IPS DF 6.9 (cell line): ENCODE data around the gene CHCHD6.

ENCODE experiments used
- DNase-seq: peaks from one replicate; pipeline ENCODE4 v3.0.0-alpha.2; 2013; ENCODE audit warnings: low read depth, low spot score
- H3K27ac ChIP-seq: one replicate; pipeline ENCODE4 v1.5.1; 2013; ENCODE audit warnings: low read length, control low read depth
- H3K27me3 ChIP-seq: 2 replicates; pipeline ENCODE4 v1.6.1; 2013; ENCODE audit warnings: mild to moderate bottlenecking, low read length; ENCODE audit not compliant: control insufficient read depth, insufficient read depth
- H3K36me3 ChIP-seq: 2 replicates; pipeline ENCODE4 v1.6.1; 2013; ENCODE audit warnings: low read length; ENCODE audit not compliant: control insufficient read depth, insufficient read depth
- H3K4me1 ChIP-seq: 2 replicates; pipeline ENCODE4 v1.6.1; 2013; ENCODE audit warnings: low read length; ENCODE audit not compliant: control insufficient read depth, insufficient read depth
- H3K4me3 ChIP-seq: 2 replicates; pipeline ENCODE4 v1.5.1; 2013; ENCODE audit warnings: mild to moderate bottlenecking, low read length
- H3K9me3 ChIP-seq: 2 replicates; pipeline ENCODE4 v1.6.1; 2013; ENCODE audit warnings: low read length, inconsistent platforms; ENCODE audit not compliant: control insufficient read depth, insufficient read depth
- WGBS: extraction: QIAGEN DNeasy Blood & Tissue Kit; methylation state at CpG from one replicate; pipeline ENCODE4 v1.1.7; 2013; ENCODE audit warnings: mixed read lengths, missing lambda C conversion rate; ENCODE audit not compliant: insufficient read length, insufficient coverage; 5-methylcytosine and 5-hydroxymethylcytosine counted together

The CHCHD6 gene

GRCh38 chr3:126951561-126951960 lies 247.5 kb downstream of the CHCHD6 start:
- H3K4me3 ChIP-seq: no peak overlapping the region
- no peaks in the 10 kb centered on the region for H3K27me3 ChIP-seq
- H3K36me3 ChIP-seq: no peaks in the 10 kb centered on the region; the same call in 1 of the 2 replicates
- no peak overlapping the region for H3K27ac ChIP-seq
- no peak for DNase-seq
- H3K9me3 ChIP-seq: no peaks in the 10 kb centered on the region
- no CpG with 5 or more reads among the region's 5 CpGs for WGBS
- H3K4me1 ChIP-seq: no peaks in the 10 kb centered on the region

GRCh38 chr3:126952261-126952982 lies 248.4 kb downstream of the CHCHD6 start:
- H3K4me1 ChIP-seq: no peaks in the 10 kb centered on the region
- no peaks in the 10 kb centered on the region; the same call in 1 of the 2 replicates for H3K36me3 ChIP-seq
- H3K27ac ChIP-seq: no peak overlapping the region
- no peak for DNase-seq
- 100% methylated on average over 2 of the region's 10 CpGs for WGBS
- no peak overlapping the region for H3K4me3 ChIP-seq
- H3K27me3 ChIP-seq: no peaks in the 10 kb centered on the region
- no peaks in the 10 kb centered on the region for H3K9me3 ChIP-seq

GRCh38 chr3:126952983-126953660 lies 249.1 kb downstream of the CHCHD6 start:
- DNase-seq: no peak
- H3K27ac ChIP-seq: no peak overlapping the region
- no peaks in the 10 kb centered on the region for H3K4me1 ChIP-seq
- WGBS: no CpG with 5 or more reads among the region's 12 CpGs
- H3K4me3 ChIP-seq: no peak overlapping the region
- no peaks in the 10 kb centered on the region; the same call in 1 of the 2 replicates for H3K36me3 ChIP-seq
- H3K27me3 ChIP-seq: no peaks in the 10 kb centered on the region
- H3K9me3 ChIP-seq: no peaks in the 10 kb centered on the region

DNA sequence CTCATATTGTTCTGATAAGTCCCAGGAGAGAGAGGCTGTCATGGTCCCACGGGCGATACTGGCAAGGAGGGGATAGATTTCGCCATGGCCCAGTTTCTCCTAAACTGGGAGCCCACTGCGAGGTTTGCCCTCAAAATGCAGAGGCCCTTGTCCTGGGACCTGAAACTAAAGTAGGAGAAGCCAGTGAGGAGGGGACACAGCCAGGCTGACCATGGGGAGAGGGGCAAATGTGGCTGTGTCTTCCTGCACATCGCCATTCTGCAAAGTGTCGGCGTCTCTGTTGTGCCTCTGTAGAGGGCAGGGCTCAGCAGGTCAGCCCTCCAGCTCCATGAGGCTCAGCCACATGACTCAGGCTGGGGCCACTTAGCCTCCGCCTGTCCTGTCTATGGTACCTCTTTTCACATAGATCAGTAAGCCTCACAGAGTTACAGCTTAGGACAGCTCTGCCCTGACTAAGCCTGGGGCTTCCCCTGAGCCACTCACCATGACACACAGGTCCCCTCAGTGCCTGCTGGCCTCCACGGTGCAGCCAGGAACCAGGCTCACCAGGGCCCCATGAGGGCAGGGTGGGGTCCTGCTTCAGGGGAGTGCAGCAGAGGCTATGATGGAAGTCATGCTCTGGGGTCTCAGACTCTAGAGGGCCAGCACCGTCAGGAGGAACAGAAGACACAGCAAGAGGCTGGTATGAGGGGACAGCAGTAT lies 250.3 kb downstream of the CHCHD6 start:
- Histone ChIP-seq H3K36me3 (no peaks in the 10 kb centered on the region; the same call in 1 of the 2 replicates), H3K9me3 (no peaks in the 10 kb centered on the region), H3K27ac (no peak overlapping the region), H3K27me3 (no peaks in the 10 kb centered on the region), H3K4me3 (no peak overlapping the region), H3K4me1 (no peaks in the 10 kb centered on the region)
- no peak for DNase-seq
- no CpG with 5 or more reads among the region's 10 CpGs for WGBS

DNA sequence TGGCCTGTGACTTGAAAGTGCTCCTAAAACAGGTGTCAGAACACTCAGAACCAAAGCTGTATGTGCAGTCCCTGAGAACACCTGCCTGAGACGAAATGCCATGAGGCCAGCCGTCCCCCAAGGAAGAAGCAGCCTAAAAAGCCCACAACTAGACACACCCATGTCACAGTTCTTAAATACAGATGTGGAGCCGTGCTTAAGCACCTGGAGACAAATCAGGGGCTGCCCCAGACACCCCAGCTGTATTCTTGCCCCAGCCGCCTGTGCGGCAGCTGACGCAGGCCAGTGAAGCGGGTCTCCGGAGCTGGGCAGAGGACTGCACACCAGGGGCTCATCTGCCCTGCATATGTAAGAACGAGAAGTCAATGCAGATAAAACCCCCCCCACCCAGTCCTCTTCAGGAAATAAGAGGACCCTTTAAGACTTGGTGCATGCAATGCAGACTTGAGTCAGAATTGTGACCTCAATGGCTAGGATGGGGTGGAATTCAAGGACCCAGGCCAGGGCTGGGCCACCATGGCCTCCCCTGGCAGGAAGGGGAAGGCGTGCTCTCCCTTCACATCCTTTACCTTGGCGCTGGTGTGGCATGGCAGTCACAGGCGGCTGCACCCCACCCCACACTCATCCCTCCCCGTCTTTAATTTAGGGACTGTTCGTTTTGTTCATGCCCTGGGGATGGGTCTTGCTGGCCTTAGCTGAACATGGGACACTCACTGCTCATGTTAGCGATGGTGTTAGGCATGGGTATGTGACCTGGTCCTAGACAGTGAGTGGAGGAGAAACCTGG lies 251.2 kb downstream of the CHCHD6 start:
- H3K27ac ChIP-seq: no peak overlapping the region
- H3K9me3 ChIP-seq: no peaks in the 10 kb centered on the region
- no peaks in the 10 kb centered on the region for H3K27me3 ChIP-seq
- no peak overlapping the region for H3K4me3 ChIP-seq
- WGBS: no CpG with 5 or more reads among the region's 15 CpGs
- DNase-seq: no peak
- no peaks in the 10 kb centered on the region for H3K4me1 ChIP-seq
- H3K36me3 ChIP-seq: no peaks in the 10 kb centered on the region

GRCh38 chr3:126956361-126956760 lies 252.3 kb downstream of the CHCHD6 start:
- no peaks in the 10 kb centered on the region for H3K36me3 ChIP-seq
- no peaks in the 10 kb centered on the region for H3K27me3 ChIP-seq
- H3K27ac ChIP-seq: no peak overlapping the region
- H3K9me3 ChIP-seq: no peaks in the 10 kb centered on the region
- no CpG with 5 or more reads among the region's 8 CpGs for whole genome bisulfite sequencing
- no peaks in the 10 kb centered on the region for H3K4me1 ChIP-seq
- DNase-seq: no peak
- no peak overlapping the region for H3K4me3 ChIP-seq

- Histone ChIP-seq H3K9me3 (no peaks in the 10 kb centered on the region), H3K4me1 (no peaks in the 10 kb centered on the region), H3K36me3 (no peaks in the 10 kb centered on the region), H3K27ac (no peak overlapping the region), H3K4me3 (no peak overlapping the region), H3K27me3 (no peaks in the 10 kb centered on the region)
- DNase-seq: no peak
- no CpG with 5 or more reads among the region's 23 CpGs for WGBS
These were observed 253.0 kb downstream of the CHCHD6 start for GRCh38 chr3:126956866-126957650.

GRCh38 chr3:126957776-126958637 lies 254.0 kb downstream of the CHCHD6 start:
- Histone ChIP-seq H3K27ac (no peak overlapping the region), H3K9me3 (no peaks in the 10 kb centered on the region), H3K36me3 (no peaks in the 10 kb centered on the region), H3K4me1 (no peaks in the 10 kb centered on the region), H3K4me3 (no peak overlapping the region), H3K27me3 (no peaks in the 10 kb centered on the region)
- WGBS: no CpG with 5 or more reads among the region's 14 CpGs
- no peak for DNase-seq

DNA sequence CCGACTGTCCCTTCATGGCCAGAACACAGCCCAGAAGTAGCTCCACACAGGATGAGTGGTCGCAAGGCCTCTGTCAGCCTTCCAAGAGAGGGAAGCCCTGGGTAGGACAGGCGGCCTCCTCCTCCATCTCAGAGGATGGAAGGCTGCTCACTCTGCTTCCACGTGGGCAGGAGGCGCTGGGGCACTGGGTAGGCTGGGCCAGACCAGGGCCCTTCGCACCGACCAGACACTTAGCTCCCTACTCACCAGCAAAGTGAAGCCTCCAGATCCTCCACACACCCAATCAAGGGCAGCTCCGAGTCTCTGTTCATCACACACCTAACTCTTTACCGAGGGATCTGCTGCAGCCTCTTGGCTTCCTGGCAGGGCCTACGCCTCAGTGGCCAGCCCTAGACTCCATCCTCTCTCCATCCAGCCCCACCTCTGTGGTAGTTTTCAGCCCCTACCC lies 254.6 kb downstream of the CHCHD6 start:
- Histone ChIP-seq H3K27ac (no peak overlapping the region), H3K9me3 (no peaks in the 10 kb centered on the region), H3K36me3 (no peaks in the 10 kb centered on the region), H3K4me1 (no peaks in the 10 kb centered on the region), H3K4me3 (no peak overlapping the region), H3K27me3 (no peaks in the 10 kb centered on the region)
- no peak for DNase-seq
- WGBS: no CpG with 5 or more reads among the region's 10 CpGs
